Transverse colon (tissue), 4 donors: ENCODE results near the gene TFEB.

Experiments used
- POLR2A ChIP-seq: fragments of 450-650 bp; IDR thresholded peaks from one replicate; pipeline ENCODE4 v1.6.1; 2016; ENCODE audit warnings: antibody characterized with exemption, mild to moderate bottlenecking, moderate library complexity
- POLR2AphosphoS5 ChIP-seq, 3 donors: sonication (generic); formaldehyde crosslinking; IDR thresholded peaks; one replicate each; pipeline ENCODE4 v1.6.1; 2016; ENCODE audit warnings: antibody characterized with exemption in 3 of 3
- TF ChIP-seq, protein P1 (sequence below), 5 experiments: fragments of 200-600 bp in 3 of 5; fragments of 450-650 bp in 2 of 5; sonication (generic) in 3 of 5; IDR thresholded peaks; 1 replicate in 2 of 5; 2 replicates in 3 of 5; pipeline ENCODE4 v1.5.1; 2016 to 2017; ENCODE audit warnings: antibody characterized with exemption in 5 of 5, inconsistent platforms in 3 of 5, mild to moderate bottlenecking in 2 of 5, moderate library complexity in 1 of 5

DNA sequence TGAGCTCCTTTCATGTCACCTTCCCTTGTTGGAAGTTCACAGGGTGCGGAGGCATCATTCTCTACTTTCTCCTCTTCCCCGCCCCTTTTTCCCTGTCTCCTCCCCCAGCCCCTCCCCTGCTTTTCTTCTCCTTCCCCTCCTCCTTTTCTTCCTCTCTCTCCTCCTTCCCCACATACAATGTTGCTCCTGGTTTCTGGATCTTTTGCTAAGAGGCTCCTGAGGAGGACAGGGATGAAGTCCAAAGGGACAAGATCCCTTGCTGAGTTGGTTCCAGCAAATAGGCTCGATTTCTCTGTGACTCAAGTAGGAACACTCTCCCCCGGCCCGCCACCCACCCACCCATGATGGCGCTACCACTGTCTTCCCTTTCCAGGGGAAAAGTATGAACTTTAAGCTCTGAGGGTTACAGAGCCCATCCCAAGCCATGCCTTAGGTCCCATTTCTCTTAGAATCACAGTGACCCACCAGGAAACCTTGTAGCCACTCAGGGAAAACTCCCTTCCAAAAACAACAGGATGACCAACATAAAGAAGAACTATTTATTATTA lies 852 bp upstream of the TFEB start:
- TF ChIP-seq POLR2AphosphoS5 (IDR thresholded peaks at IDR 0.05) (no peak), POLR2A (no peak)
- TF ChIP-seq, protein P1, sequence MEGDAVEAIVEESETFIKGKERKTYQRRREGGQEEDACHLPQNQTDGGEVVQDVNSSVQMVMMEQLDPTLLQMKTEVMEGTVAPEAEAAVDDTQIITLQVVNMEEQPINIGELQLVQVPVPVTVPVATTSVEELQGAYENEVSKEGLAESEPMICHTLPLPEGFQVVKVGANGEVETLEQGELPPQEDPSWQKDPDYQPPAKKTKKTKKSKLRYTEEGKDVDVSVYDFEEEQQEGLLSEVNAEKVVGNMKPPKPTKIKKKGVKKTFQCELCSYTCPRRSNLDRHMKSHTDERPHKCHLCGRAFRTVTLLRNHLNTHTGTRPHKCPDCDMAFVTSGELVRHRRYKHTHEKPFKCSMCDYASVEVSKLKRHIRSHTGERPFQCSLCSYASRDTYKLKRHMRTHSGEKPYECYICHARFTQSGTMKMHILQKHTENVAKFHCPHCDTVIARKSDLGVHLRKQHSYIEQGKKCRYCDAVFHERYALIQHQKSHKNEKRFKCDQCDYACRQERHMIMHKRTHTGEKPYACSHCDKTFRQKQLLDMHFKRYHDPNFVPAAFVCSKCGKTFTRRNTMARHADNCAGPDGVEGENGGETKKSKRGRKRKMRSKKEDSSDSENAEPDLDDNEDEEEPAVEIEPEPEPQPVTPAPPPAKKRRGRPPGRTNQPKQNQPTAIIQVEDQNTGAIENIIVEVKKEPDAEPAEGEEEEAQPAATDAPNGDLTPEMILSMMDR (IDR thresholded peaks at IDR 0.05) = no peak
